GM06990 (cell line): Measurements from ENCODE around the gene ADGRE2.

Experiments used
- DNase-seq: peaks from one replicate; pipeline ENCODE4 v3.0.0-alpha.2; 2011; ENCODE audit not compliant: insufficient read length; ENCODE audit errors: extremely low read depth
- H3K27me3 ChIP-seq: replicated peaks from 2 replicates; pipeline ENCODE4 v1.6.0; 2011; ENCODE audit warnings: low read length; ENCODE audit not compliant: control insufficient read depth, insufficient read depth
- H3K36me3 ChIP-seq: 2 replicates; pipeline ENCODE4 v1.5.1; 2011; ENCODE audit warnings: low read length; ENCODE audit not compliant: control insufficient read depth, insufficient read depth
- H3K4me3 ChIP-seq: replicated peaks from 2 replicates; pipeline ENCODE4 v1.5.1; 2011; ENCODE audit warnings: low read depth, mild to moderate bottlenecking, control low read depth, low read length
- CTCF ChIP-seq: IDR thresholded peaks from 2 replicates; pipeline ENCODE4 v1.5.1; 2011; ENCODE audit warnings: low read length, control low read depth, mild to moderate bottlenecking, inconsistent platforms; ENCODE audit not compliant: insufficient read depth, poor library complexity, severe bottlenecking

ADGRE2 gene

DNA sequence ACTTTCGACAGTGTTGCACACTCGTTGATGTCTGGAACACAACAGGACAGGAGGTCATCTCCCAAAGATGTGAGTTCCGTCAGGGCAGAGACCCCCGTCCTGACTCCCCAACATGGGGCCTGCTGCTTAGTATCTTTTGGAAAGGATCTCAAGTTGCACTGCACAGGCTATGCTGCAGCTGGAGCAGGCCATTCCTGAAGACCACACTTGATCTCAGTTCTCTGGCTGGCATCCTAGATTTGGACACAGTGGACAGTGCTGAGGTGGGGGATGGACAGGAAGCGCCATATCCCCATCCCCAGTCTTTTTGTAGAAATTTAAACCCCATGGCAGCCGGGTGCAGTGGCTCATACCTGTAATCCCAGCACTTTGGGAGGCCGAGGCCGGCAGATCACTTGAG is 5.9 kb downstream of the ADGRE2 start:
- no peak overlapping the region for H3K4me3 ChIP-seq
- TF ChIP-seq CTCF: no peak
- H3K27me3 ChIP-seq: no peaks in the 10 kb centered on the region; the same call in 1 of the 2 replicates
- DNase-seq: no peak
- no peaks in the 10 kb centered on the region for H3K36me3 ChIP-seq

GRCh38 chr19:14770944-14771839 is 7.2 kb downstream of the ADGRE2 start:
- no peak overlapping the region for H3K4me3 ChIP-seq
- no peak for DNase-seq
- TF ChIP-seq CTCF: no peak
- no peaks in the 10 kb centered on the region for H3K36me3 ChIP-seq
- H3K27me3 ChIP-seq: no peaks in the 10 kb centered on the region; the same call in 1 of the 2 replicates

GRCh38 chr19:14770136-14770535 is 8.2 kb downstream of the ADGRE2 start:
- Histone ChIP-seq H3K36me3 (no peaks in the 10 kb centered on the region), H3K4me3 (no peak overlapping the region), H3K27me3 (no peaks in the 10 kb centered on the region)
- TF ChIP-seq CTCF: no peak
- DNase-seq: no peak

DNA sequence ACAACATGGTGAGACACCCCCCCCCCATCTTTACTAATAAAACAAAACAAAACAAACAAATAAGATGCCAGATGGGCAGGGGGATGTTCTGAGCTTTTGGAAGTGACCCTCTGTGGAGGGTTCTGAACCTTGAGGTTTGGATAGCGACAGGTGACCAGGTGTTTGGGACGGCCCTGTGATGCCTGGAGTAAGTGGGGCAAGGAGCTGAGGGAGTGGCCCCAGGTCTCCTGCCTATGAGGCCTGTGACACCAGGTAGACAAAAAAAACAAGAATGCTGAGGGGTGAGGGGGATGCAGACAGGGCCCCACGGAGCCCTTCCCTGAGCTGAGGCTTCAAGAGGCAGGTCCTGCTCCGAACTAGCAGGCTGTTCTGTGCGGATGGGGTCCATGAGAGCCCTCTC is 9.2 kb downstream of the ADGRE2 start:
- Histone ChIP-seq H3K36me3 (no peaks in the 10 kb centered on the region), H3K27me3 (no peaks in the 10 kb centered on the region), H3K4me3 (no peak overlapping the region)
- no peak for DNase-seq
- no peak for TF ChIP-seq CTCF

GRCh38 chr19:14768001-14768400 is 10.4 kb downstream of the ADGRE2 start:
- Histone ChIP-seq H3K27me3 (no peaks in the 10 kb centered on the region), H3K4me3 (no peak overlapping the region), H3K36me3 (no peaks in the 10 kb centered on the region)
- DNase-seq: no peak
- TF ChIP-seq CTCF: no peak
